ENCODE measurements around the gene CRYL1. TPM values are rescaled to one million over a fixed set of nuclear protein-coding genes. Genes with fewer than 3 reads are reported as not detected.

Gene CRYL1
- polyA plus RNA-seq, 1 donor from 2014 or later = 10.6 TPM

GRCh38 chr13:20491926-20492435, 33.7 kb downstream of the CRYL1 start:
- H3K27me3 ChIP-seq (ENCODE audit: insufficient read depth, low read depth, low read length) = no peaks in the 10 kb centered on the region
- H3K9me3 ChIP-seq (ENCODE audit: low read length) = no peaks in the 10 kb centered on the region
- no peak overlapping the region for H2AFZ ChIP-seq (ENCODE audit: low read depth, low read length)
- no peaks in the 10 kb centered on the region for H3K79me2 ChIP-seq (replicated peaks; ENCODE audit: insufficient read depth, low read length)
- no peak for TF ChIP-seq EP300 (conservative IDR thresholded peaks at IDR 0.05; ENCODE audit: poor library complexity, severe bottlenecking)
- no peak for TF ChIP-seq RAD21 (conservative IDR thresholded peaks at IDR 0.05)
- no peak for TF ChIP-seq EZH2 (IDR thresholded peaks at IDR 0.05; ENCODE audit: borderline replicate concordance, insufficient read depth, low read length, poor library complexity, severe bottlenecking)
- TF ChIP-seq POLR2AphosphoS5 (IDR thresholded peaks at IDR 0.05) = no peak
- no peak for TF ChIP-seq REST (IDR thresholded peaks at IDR 0.05; ENCODE audit: borderline replicate concordance)
- TF ChIP-seq CTCF (IDR thresholded peaks at IDR 0.05; ENCODE audit: poor library complexity, severe bottlenecking) = no peak
- no peak for TF ChIP-seq MXI1 (conservative IDR thresholded peaks at IDR 0.05; ENCODE audit: poor library complexity, severe bottlenecking)
- TF ChIP-seq SMC3 (conservative IDR thresholded peaks at IDR 0.05; ENCODE audit: poor library complexity) = no peak
- no peak for TF ChIP-seq TAF1 (IDR thresholded peaks at IDR 0.05; ENCODE audit: low read depth)
- no peak overlapping the region for H3K9ac ChIP-seq (ENCODE audit: low read length)
- H3K9me2 ChIP-seq (ENCODE audit: insufficient read depth, low read length) = no peaks in the 10 kb centered on the region
- H3K36me3 ChIP-seq (ENCODE audit: insufficient read depth, low read length) = no peaks in the 10 kb centered on the region
- H4K20me1 ChIP-seq (ENCODE audit: insufficient read depth) = no peaks in the 10 kb centered on the region
- no peak overlapping the region for H3K4me2 ChIP-seq (ENCODE audit: low read length)
- H3F3A ChIP-seq (ENCODE audit: insufficient read depth, low read length, poor library complexity, severe bottlenecking) = no peaks in the 10 kb centered on the region
- H3K4me3 ChIP-seq (ENCODE audit: low read length) = no peak overlapping the region
- no peak overlapping the region for H3K27ac ChIP-seq (ENCODE audit: low read length)

GRCh38 chr13:20489185-20489820, 36.4 kb downstream of the CRYL1 start:
- Histone ChIP-seq H3F3A (ENCODE audit: insufficient read depth, low read length, poor library complexity, severe bottlenecking) (no peaks in the 10 kb centered on the region), H3K4me2 (ENCODE audit: low read length) (no peak overlapping the region), H3K36me3 (ENCODE audit: insufficient read depth, low read length) (no peaks in the 10 kb centered on the region), H3K9me3 (ENCODE audit: low read length) (no peaks in the 10 kb centered on the region), H3K9me2 (ENCODE audit: insufficient read depth, low read length) (no peaks in the 10 kb centered on the region), H3K27ac (ENCODE audit: low read length) (no peak overlapping the region), H3K4me3 (ENCODE audit: low read length) (no peak overlapping the region), H4K20me1 (ENCODE audit: insufficient read depth) (no peaks in the 10 kb centered on the region), H3K27me3 (ENCODE audit: insufficient read depth, low read depth, low read length) (no peaks in the 10 kb centered on the region), H2AFZ (ENCODE audit: low read depth, low read length) (no peak overlapping the region), H3K79me2 (replicated peaks; ENCODE audit: insufficient read depth, low read length) (no peaks in the 10 kb centered on the region), H3K9ac (ENCODE audit: low read length) (no peak overlapping the region)
- TF ChIP-seq CTCF (IDR thresholded peaks at IDR 0.05; ENCODE audit: poor library complexity, severe bottlenecking) (peak; percentile 76), EP300 (conservative IDR thresholded peaks at IDR 0.05; ENCODE audit: poor library complexity, severe bottlenecking) (no peak), TAF1 (IDR thresholded peaks at IDR 0.05; ENCODE audit: low read depth) (no peak), REST (IDR thresholded peaks at IDR 0.05; ENCODE audit: borderline replicate concordance) (no peak), POLR2AphosphoS5 (IDR thresholded peaks at IDR 0.05) (no peak), SMC3 (conservative IDR thresholded peaks at IDR 0.05; ENCODE audit: poor library complexity) (peak; percentile 78), EZH2 (IDR thresholded peaks at IDR 0.05; ENCODE audit: borderline replicate concordance, insufficient read depth, low read length, poor library complexity, severe bottlenecking) (no peak), MXI1 (conservative IDR thresholded peaks at IDR 0.05; ENCODE audit: poor library complexity, severe bottlenecking) (no peak), RAD21 (conservative IDR thresholded peaks at IDR 0.05) (peak; percentile 81)

Data from neural cell (in vitro differentiated cells).